Posterior cingulate gyrus (tissue), 11 donors: ENCODE results near the gene EHBP1L1.

ENCODE experiments used
- DNase-seq, 10 donors: peaks; one replicate each; pipeline versions ENCODE4 v3.0.0 to v3.0.0-alpha.2; 2020 to 2021; ENCODE audit warnings: mixed read lengths in 3 of 10
- intact Hi-C: fragments of 100-400 bp; cut with DNase I; formaldehyde crosslinking; loops from one replicate; pipeline ENCODE4 v1.15.1; 2023

EHBP1L1 gene

DNA sequence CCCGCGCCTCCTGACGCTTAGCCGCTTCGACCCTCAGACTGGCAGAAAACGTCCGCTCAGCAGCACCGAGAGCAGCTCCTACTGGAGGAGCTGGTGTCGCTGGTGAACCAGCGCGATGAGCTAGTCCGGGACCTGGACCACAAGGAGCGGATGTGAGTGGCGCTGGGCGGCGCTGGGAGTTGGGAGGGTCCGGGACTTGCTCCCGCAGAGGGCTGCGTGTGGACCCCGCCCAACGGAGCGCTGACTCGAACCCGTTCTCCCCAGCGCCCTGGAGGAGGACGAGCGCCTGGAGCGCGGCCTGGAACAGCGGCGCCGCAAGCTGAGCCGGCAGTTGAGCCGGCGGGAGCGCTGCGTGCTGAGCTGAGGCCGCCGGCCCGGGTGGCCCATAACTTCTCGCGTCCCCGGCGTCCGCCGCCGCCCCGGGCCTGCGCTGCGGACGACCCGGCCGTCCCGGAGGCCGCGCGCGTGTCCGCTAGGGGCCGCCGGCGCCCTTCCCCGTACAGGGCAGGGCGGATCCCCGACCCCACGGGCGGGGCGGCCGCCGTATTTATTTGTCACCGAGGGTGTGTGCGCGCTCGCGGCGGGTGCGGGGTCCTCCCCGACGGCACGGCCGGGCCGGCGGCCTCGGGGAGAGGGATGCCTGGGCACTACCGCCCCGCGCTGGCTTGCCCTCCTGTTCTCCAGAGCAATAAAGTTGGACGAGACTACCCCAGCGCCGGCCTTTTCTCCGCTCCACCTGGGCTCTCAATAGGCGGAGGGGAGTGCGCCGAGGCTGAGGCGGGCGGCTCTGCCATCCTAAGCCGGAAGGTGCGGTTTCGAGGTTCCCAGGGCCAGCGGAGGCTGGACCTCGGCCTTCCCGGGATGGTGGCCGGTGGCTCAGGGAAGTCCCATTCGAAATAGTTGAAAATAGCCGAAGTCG, 16.3 kb downstream of the EHBP1L1 start:
- DNase-seq: no peak
- intact Hi-C loops: loop anchor here (2.0 to 10.0 kb wide), 2 partner anchors 19 to 227 kb away; partner anchors contain the start of gene FAM89B

DNA sequence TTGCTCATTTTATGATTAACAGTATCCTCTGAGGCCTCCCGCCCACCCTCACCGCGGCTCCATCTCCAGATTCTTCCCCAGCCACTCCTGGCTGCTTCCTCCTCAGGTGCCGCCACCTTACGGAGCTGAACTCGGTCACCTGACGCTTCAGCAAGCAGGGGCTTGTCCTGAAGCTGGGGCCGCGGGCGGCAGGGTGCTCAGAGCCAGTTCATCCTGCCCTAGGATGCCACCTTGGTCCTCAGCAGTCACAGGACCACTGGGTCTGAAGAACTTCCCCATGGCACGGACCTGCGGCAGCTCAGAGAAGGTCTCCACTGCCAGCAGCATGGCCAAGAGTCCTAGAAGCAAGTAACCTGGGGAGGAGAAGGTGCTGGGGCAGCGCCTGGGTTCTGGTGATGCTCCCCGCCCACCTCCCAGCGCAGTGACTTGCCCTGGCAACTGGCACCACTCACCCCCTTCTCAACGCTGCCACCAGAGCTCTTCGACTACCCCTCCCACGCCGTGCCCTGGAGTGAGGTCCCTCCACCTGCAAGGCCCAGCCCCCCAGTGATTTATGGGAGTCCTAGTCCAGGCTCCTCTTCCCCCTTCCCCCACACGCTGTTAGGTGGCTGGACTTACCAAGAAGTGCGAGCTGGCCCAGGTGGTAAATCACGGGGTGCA, 17.1 kb downstream of the EHBP1L1 start:
- DNase-seq: no peak
- intact Hi-C loops: loop anchor here (2.0 to 10.0 kb wide), 2 partner anchors 20 to 228 kb away; partner anchors contain the start of gene FAM89B

DNA sequence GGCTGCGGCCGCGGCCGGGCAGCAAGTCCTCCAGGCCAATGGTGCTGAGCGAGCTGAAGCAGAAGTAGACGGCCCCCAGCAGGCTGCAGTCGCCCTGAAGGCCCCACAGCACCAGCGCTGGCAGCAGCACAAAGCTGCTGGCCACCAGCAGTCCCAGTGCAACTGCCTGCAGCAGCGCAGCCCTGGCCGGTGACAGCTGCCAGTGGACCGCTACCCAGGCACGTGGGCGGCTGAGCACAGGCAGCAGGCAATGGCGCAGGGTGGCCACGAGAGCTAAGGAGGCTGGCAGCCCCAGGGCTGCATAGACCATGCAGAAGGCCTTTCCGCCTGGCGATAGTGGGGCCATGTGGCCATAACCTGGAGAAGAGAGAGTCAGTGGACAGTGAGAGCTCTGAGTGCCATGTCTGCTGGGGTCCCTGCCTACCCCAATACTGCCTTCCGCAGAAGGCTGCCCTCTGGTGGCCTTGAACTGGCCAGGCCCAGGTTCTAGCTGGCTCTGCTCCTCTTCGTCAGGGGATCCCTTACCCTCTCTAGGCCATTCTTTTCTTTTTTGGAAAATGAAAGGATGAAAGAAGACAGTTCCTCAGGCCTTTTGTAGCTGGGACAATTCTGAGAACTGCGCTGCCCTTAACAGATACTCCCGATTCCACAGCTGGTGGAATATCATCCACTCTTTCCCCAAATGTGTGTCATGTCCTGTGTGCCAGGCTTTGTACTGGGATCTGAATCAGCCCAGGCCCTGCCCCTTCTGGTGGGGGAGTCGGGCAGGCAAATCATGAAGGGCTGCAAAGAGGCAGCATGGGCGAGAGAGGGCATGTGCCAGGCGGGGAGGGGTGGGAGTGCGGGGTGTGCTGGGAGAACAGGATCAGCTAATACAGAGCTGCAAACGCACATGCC, 17.9 kb downstream of the EHBP1L1 start:
- peak in 8 of 10 donors; percentile 69 to 95 (median 75) for DNase-seq
- intact Hi-C loops: loop anchor here (1.0 to 10.0 kb wide), 3 partner anchors 21 to 229 kb away; partner anchors contain the start of gene FAM89B

DNA sequence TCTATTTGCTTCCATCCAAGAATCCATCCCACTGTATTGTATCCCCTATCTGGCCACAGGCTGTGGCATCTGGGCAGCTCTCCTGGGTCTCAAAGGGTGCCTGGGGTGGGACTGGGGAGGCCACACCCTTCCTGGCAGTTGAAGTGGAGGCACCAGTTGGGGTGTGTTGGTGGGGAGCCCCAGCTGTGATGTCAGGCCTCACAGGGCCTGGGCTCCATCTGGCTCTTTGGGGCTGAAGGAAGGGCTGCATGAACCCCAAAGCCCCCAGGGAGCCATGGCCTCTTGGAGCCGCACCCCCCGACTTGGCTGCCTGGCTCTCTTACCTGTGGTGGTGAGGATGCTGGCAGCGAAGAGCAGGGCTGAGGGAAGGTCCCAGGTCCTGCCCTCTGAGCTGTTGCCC, 19.3 kb downstream of the EHBP1L1 start:
- no peak for DNase-seq
- intact Hi-C loops: loop anchor here (10.0 kb wide), 1 partner anchor 230 kb away; no protein-coding TSS in a partner anchor

DNA sequence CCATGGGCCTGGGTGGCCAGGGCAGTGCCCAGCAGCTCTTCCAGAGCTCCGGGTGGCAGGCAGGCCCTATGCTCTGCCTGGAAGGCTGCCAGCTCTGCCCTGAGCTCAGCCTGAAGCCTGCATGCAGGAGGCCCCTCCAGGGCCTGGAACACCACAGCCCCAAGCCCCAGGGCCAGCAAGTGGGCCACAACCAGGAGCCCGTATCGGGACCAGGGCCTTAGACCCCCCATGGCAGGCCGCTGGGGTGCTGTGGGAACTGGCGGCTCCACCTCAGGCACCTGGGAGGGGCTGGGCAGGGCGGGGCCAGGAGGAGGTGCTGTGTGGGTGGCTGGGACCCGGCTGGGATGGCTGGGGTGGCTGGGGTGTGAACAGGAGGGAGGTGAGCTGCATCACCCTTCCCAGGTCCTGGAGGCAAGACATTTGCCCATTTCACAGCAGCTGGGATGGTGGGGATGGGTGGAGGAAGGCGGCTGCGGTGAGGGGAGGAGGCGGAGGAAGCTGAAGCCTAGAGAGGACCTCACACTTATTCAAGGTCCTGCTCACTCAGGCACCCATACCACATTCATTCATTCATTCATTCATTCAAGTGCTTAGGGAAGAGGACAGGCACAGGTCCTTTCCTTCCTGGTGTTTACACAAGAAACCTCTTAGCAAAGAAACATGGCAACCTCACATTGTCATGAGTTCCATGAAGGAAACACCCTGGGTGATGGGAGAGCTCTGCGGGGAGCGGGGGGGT, 19.9 kb downstream of the EHBP1L1 start, which contains the start of gene KCNK7:
KCNK7 (minus strand) TSS at position 258 of the 739 bp plus-strand sequence; CDS start at position 230, 28 bp downstream.
- no peak for DNase-seq
- intact Hi-C loops: loop anchor here (10.0 kb wide), 1 partner anchor 231 kb away; no protein-coding TSS in a partner anchor

DNA sequence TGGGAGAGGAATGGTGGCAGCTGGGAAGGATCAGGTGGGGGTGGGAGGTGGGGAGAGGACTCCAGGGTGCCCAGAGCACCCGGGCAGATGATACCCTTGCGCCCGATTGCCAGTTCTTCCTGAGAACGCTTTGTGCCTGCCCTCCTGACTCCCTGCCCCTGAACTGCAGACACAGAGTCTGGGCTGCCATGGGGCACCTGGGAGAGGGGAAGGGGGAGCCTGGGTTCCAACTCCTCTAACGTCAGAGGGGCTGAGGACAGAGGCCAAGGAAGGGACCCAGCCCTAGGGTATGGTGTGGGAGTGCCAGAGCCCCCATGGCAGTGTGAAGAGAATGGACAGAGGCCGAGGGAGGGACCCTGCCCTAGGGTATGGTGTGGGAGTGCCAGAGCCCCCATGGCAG, 20.7 kb downstream of the EHBP1L1 start:
- intact Hi-C loops: loop anchor here (10.0 kb wide), 1 partner anchor 232 kb away; no protein-coding TSS in a partner anchor
- DNase-seq: no peak

DNA sequence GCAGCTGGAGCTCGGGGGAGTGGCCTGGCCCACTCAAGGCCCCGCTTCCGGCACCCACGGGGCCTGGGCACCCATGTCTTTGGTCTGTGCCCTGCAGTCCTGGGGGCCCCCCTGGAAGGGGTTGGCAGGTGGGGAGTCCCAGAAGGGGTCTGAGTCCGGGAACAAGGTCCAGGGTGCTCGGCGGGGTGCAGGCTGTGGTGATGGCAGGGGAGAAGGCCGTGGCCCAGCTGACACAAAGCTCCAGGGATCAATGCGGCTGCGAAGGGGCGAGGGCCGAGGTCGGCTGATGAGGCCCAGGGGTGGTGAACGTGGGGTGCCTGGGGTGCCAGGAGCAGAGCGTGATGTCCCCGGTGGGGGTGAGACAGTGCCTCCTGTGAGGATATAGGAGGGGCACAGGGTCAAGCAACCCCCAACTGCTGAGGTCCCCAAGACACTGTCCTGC, 22.4 kb downstream of the EHBP1L1 start:
- intact Hi-C loops: loop anchor here (10.0 kb wide), 1 partner anchor 233 kb away; no protein-coding TSS in a partner anchor
- no peak for DNase-seq

DNA sequence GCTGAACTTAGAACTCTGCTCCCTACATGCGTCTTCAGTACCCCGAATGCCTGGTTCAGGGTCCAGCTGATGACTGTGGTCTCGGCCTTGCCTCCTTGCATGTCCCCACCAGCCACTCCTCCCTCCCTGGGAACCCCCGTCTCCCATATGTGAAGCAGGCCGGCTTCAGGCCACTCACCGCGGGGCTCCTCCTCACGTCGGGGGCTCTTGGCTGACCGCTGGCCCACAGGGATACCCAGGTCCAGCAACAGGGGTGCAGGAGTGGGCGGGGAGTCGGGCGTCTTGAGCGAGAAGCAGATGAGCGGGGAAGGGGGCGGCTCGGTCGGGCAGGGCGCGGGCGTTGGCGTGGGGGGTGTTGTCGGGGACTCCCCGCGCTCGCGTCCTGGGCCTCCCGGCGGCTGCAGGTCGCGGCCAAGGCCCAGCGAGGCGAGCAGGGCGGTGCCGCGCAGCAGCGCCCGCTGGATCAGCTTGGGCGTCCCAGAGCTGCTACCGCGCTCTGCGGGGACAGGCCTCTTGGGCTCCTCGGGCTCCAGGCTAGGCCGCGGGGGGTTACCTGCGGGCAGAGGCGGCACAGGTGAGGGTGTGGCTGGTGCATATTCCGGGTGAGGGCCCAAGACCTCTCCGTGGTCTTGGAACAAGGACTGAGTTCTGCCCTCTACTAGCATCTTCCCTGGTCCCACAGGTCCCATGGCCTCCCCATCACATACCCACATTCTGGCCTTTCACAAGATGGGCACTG, 23.5 kb downstream of the EHBP1L1 start:
- DNase-seq: no peak
- intact Hi-C loops: loop anchor here (10.0 kb wide), 1 partner anchor 235 kb away; no protein-coding TSS in a partner anchor

DNA sequence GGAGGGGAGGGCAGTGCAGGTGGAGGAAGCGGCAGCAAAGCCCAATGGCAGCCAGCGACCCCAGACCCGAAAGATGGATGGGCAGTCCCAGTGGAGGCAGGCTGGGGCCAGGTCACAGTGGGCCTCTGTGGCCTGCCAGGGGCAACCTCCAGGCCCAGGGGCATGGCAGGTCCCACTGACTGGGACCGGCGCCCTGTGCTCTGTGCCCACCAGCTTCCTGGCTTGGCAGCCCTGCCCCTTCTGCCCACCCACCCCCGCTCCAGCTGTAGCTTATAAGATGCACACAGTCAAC, 24.0 kb downstream of the EHBP1L1 start:
- intact Hi-C loops: loop anchor here (10.0 kb wide), 1 partner anchor 235 kb away; no protein-coding TSS in a partner anchor
- no peak for DNase-seq

DNA sequence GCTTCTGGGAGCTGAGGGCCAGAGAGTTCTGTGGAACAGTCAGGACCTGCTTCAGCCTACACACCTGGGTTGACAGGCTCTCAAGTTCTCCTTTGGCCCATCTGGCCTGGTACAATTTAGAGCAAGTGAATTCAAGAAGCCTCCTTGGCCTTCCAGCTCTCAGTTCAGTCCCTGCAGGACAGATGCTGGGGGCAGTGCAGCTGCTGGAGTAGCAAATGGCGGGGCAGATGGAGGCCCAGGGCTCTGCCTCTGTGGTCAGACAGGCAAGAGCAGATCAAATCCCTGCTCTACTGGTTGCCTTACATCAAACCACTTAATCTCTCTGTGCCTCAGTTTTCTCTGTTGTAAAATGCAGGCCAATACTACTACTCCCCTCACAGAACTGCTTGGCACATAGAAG, 28.4 kb downstream of the EHBP1L1 start:
- intact Hi-C loops: no loop called here

DNA sequence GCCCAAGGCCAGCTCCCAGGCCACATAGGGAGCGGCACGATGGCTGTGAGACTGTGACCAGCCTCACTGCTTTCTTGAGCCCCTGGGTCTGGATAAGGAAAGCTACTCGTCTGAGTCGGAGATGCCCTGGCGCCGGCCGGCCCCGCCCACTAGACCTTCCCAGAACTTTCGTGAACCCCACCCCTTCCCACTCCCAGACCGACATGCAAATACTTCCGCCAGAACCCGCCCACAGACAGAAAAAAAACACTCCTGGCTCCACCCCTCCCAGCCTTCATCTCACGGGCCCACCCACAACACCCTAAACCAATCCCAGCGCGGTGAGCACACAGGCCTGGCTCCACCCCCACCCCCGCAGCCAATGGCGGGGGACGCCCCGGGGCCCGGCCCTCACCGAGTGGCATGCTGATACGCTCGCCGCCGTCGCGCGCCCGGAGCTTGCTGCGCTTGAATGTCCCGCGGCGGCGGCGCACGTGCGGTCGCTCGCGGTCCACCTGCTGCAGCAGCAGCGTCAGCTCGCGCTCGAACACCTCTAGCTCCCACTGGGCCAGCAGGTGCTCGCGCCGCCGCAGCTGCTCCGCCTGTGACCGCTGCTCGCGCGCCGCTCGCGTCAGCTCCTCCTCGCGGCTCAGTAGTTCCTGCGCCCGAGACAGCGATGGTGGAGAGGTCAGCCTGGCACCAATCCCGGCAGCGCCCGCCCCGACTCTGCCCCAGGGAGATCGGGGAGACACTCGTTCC, 31.2 kb downstream of the EHBP1L1 start:
- DNase-seq: peak; percentile 88 to 99 (median 96)
- intact Hi-C loops: no loop called here

More for the DNA sequence above, 28.4 kb downstream of the EHBP1L1 start:
- no peak for DNase-seq

DNA sequence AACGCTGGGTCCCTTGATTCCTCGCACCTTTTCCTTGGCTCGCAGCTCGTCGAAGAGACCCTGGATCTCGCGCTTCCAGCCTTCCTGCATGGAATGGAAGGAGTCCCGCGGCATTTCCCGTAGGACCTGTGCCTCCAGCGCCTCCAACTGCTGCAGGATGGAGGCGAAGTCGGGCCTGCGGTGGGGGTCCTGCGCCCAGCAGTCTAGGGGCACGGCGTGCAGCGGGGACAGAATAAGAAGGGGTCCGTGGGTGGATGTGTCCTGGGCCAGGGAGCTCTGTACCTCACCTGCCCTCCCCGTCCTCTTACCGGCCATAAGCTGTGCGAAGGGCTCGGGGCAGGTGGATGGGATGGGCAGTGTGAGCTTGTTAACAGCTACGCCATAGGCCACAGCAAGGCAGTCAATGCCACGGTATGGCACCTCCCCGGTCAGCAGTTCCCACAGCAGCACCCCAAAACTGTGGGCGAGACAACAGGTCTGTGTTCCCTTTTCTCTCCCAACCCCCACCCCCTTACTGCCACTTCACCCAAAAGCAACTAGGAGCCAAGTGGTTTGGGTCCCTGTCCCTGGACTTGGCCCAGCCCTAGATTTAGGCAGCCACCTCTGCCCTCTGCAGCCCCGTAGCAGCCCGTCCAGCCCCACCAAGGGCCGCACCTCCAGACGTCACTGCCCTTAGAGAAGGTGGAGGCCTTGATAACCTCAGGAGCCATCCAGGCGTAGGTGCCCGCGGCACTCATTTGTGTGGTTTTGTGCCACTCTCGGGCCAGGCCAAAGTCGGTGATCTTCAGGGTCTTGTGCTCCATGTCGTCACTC, 32.0 kb downstream of the EHBP1L1 start:
- intact Hi-C loops: no loop called here
- DNase-seq: no peak

DNA sequence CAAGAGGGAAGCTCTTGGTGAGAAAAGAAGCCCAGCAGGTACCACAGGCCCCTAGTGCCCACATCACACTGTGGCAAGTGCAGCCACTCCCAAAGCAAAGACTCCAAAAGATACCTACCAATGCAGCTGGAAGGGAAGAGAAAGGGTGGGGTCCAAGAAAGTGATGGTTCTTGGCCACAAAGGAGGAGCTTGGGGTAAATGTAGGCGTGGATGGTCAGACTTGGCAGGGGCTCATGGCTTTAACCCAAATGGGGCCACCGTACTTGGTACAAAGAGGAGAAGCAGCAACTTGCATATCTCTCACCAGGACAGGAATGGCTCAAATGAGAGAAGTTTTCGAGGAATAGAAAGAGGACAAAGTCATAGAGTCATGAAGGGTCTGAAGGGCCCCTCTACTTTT, 33.4 kb downstream of the EHBP1L1 start:
- DNase-seq: no peak
- intact Hi-C loops: no loop called here

DNA sequence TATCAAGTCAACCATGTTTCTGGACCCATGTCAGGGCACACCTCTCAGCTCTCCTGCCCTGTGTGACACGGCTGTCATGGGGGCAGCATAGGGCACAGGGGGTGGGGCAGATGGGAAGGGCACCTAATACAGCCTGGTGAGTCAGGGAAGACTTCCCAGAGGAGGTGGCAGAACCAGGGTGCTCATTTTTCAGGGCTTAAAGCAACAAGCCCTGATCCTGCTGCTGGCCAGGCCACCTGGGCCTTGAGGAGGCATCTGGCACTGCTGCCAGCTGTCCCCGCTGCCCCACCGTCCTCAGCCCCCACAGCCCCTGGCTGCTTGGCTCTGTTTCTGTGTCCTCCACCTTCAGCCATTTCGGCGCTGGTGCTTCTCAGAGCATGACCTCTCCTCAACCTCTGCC, 33.8 kb downstream of the EHBP1L1 start:
- no peak for DNase-seq
- intact Hi-C loops: no loop called here

DNA sequence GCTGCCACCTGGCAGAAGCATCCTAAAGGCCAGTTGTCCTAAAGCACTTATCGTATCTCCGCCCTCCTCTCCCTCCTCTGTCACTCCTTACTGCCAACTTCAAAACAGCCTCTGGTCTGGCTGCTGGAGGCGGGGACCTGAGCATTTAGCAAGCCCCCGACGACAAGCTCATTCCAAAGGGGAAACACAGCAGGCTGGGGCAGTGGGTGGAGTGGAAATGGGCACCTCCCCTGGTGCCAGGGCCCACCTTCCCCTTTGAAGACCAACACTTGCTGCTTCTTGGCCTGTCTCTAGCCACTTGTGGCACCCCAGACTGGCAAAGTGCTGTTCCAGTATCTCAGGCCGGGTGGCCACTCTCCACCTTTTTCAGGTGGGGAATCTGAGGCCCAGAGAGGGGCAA, 34.6 kb downstream of the EHBP1L1 start:
- intact Hi-C loops: no loop called here
- DNase-seq: no peak

DNA sequence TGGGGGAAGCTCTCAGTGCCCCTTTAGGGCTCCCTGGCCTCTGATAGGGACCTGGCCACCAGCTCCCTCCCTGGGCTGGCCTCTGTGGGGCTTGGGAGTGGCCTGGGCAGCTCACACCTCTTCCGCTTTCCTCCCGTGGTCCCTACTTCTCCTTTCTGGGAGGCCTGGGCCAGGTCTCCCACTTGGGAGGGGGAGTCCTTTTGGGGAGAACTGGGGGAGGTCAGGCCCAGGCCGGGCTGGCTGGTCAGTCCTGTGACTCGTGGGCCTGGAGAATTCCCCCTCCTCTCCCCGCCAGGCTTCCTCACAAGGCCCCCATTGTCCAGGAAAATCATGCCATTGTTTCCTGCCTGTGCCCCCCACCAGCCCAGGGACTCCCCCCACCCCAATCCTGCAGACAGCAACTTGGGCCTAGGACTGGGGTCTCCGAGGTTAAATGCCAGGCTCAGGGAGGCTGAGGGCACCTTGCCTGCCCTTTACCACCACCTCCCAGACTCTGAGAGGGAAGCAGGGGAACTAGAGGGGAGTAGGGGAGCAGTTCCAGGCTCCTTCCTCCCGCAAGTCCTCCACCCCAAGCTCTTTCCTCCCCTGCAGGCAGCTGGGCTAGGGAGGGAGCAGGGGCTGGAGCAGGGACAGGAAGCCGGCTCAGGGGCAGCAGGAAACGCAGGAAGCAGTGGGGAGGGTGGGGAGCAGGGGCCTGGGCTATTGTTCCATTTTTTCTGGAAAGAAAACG, 35.3 kb downstream of the EHBP1L1 start:
- peak in 9 of 10 donors; percentile 51 to 96 (median 70) for DNase-seq
- intact Hi-C loops: no loop called here
